DMS 273 (cell line): Measurements from ENCODE around the gene RAB3B.
"Not testable (repeated sequence)": the region's sequence is repeated elsewhere in the genome, so short reads cannot be mapped to it uniquely, and the experiment has no call there.

Experiments used
- DNase-seq: peaks from one replicate; lab custom pipeline; 2025; ENCODE audit not compliant: unreplicated experiment; lab: John Stamatoyannopoulos, UW

The RAB3B gene

GRCh38 chr1:51922040-51922439 lies 68.5 kb downstream of the RAB3B start:
- no peak for DNase-seq

DNA sequence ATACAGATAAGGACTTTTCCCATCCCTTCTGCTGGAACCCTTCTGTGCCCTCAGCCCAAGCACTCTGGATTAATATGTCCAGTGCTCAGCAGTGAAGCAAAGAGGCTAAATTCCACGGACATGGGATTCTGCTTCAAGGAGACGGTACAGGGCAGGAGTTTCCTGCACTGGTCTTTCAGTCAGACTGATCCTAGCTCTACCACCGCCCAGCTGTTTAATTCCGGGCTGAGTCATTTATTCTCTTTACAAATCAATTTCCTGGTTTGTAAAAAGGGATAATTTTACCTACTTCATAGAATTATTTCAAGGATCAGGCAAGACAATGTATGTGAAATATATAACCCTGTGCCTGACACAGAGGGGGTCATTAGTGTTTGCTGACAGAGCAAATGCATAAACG lies 70.4 kb downstream of the RAB3B start:
- no peak for DNase-seq

GRCh38 chr1:51919684-51920083 lies 70.8 kb downstream of the RAB3B start:
- DNase-seq, result no peak

DNA sequence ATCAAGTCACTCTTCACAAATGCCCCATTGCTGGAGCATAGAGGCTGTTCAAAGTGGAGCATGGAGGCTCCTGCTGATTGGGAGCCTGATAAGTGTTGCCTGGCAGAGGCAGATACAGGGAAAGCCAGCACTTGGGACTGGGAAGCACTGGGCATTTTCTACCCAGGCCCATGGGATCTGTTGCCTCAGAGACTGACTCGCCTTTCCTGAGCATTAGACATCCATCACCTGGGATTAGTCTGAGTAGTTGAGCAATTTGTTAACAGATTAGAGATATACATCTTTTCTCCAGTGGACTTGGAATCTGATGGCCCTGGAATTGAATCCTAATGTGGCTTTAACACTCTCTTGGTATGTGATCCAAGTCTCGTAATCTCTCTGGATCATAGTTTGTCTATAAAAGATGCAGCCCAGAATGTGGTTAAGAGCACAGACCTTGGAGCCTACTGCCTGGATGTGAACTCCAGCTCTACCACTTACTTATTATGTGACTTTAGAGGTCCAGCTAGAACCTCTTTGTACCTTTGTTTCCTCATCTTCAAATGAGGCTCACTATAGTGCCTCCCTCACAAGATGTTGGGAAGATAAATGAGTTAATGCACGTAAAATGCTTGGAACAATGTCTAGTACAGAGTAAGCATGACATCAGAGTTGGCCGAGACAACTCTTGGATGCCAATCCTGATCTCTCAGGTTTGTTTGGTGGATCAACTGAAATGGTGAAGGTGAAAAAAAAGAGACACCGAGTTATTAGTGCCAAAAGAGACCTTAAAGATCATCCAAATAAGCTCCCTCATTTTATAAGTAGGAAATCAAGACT lies 73.7 kb downstream of the RAB3B start:
- DNase-seq, result no peak

DNA sequence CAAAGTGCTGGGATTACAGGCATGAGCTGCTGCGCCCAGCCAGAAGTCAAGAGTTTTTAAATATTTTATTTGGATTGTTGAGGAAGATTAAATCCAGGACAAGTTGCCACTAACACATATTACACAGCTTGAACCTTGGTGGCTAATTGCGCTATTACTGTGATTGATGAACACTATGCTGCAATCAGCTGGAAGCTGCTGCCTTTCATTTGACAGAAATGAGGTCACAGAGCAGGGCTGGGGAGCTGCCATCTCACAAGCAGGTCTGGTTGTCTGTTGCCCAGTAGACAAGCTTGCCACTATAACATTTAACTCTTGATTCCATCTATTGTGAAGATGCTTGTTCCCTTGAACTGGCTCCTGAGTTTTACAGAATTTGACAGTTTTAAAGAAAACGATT lies 74.5 kb downstream of the RAB3B start:
- DNase-seq, result no peak

DNA sequence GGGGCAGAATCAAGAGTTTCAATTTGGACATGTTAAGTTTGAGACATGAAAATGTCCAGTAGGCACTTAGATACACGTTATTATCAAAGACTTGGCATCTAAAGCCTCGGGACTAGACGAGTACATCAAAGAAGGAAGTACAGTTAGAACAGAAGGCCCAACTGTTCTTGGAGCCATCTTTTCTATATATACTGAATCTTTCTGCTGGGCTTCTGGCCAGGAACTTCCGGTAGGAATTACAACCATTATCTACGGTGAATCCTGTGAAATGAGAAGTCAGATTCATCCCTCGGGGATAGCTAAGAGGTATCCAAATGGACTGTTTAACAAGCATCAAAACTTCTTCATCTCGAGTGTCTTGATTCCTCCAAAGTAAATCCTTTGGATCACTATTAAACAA lies 77.6 kb downstream of the RAB3B start:
- DNase-seq, result no peak

DNA sequence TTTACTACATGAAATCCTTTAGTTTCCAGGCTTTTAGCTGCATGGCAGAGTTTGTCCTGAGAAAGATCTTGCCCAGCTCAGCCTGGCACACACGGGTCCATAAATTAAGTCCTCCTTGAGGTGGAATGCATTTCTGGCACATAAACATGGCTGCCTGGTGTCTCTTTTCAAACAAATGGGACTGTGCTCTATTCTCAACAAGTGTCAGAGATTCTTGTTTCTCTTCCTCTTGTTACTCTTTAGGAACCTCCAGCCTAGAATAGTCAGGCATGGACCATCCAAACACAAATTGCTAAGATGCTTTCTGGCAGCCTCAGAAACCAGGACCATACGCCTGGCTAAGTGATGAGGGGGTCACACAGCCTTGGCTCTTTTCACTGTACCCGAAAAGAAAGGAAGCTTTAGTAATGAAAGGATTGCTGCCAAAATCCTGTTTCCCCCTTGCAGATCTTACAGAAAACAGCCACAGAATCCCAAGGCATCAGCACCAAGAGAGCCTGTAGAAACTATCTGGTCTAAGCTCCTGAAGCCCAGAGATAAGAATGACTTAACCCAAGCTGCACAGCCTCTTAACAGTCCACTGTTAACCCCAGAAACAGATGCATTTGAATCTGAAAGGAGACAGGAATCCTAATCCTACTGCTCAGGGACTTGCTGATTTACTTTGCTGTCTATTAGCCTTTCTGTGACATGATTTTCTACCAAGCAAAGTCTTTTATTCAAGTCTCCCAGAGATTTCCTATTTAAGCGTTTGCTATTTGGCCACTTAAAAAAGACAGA lies 80.1 kb downstream of the RAB3B start:
- DNase-seq, result no peak

DNA sequence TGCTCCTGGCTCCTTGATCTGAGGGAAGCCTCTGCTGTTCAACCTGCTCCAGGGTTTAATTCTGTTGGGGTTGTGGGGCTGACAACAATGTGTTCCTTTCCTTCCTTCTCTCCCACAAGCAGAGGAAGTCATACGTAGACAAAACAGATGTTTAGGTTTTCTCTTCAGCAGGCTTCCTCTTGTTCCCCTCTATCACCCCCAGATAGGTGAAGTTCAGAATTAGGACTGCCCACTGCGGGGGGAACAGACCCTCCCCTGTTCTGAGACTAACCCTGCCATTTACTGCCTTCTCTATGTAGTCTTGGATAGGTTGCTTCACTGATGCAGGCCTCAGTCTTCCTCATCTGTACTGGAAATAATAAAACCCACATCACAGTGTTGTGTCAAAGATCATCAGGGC lies 82.0 kb downstream of the RAB3B start:
- DNase-seq, result no peak

GRCh38 chr1:51907079-51907702 lies 83.3 kb downstream of the RAB3B start:
- DNase-seq, result peak; percentile 6

DNA sequence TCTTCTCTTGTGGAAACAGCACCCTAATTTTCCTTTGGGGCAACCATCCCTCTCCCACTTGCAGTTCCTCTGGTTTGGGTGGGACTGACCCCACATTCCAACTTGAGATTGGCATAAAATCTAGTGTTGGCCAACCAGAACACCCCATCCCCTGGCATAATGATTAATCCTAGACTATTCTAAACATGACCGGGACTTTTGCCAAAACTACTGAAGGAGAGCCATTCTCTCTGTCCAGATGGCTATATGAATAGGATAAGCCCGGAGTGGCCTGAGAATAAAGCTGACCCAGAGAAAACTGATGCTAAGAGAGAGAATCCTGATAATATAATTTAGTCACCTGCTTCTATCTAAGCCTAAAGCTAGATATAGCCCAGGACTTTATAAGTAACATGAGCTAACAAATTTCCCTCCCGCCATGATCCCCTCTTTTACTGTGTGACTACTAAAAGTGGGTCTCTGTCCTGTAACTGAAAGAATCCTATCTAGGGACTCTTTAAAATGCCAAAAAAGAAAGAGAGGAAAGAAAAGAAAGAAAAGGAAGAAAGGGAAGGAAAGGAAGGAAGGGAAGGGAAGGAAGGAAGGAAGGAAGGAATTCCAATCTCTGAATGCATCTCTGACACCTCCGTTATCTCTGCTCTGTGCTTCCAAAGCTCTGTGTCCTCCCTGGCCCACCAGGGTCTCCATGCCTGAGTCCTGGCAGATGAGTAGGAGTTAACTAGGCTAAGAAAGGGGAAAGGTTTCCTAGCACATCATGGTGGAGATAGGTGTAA lies 84.0 kb downstream of the RAB3B start:
- peak; percentile 46 for DNase-seq

DNA sequence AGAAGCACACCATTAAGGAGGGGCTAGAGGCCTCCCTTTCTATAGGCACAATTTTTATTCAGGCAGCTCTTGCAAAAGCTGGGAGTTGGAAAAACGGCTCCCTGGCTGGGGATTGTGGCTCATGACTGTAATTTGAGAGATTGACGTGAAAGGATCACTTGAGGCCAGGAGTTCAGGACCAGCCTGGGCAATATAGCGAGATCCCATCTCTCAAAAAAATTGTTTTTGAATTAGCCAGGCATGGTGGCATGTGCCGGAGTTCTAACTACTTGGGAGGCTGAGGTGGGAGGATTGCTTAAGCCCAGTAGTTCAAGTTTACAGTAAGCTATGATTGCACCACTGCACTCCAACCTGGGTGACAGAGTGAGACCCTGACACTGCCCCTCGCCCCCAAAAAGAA lies 88.0 kb downstream of the RAB3B start:
- DNase-seq, result no peak

- no peak for DNase-seq
Measured at GRCh38 chr1:51901151-51901550, 89.3 kb downstream of the RAB3B start.

DNA sequence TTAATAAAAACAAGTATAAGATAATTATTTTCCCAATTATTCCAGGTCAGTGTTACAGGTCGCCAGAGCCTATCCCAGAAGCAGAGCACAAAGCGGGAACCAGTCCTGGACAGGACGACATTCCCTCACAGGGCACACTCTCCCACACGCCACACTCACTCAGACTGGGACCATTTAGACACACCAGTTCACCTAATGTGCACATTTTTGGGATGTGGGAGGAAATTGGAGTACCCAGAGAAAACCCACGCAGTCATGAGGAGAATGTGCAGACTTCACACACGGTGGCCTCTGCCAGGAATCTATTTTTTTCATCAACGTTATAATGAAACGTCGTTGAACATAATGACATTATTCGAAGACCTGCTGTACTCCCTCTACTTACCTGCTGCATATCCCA lies 91.5 kb downstream of the RAB3B start:
- no peak for DNase-seq

DNA sequence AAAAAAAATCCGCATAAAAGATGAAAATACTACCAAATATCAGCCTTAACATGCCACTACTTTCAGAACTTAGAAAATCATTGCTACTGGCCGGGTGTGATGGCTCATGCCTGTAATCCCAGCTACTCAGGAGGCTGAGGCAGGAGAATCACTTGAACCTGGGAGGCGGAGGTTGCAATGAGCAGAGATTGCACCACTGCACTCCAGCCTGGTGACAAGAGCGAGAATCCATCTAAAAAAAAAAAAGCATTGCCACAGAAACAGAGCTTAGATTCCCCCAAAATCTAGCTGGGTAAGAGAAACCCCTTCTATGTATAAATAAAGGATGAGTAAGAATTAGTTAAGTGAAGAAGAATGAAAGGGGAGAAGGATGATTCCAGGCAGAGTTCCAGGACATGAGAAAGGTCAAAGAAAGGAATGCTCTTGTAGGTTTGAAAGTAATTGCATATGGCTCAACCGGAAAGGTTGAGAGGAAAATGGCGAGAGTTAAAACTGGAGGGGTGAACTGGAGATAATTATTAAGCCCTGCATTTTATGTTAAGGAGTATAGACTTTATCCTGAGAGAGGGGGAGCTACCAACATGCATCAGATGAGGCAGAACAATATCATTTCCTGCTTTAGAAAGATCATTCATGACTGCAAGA lies 92.3 kb downstream of the RAB3B start:
- no peak for DNase-seq

DNA sequence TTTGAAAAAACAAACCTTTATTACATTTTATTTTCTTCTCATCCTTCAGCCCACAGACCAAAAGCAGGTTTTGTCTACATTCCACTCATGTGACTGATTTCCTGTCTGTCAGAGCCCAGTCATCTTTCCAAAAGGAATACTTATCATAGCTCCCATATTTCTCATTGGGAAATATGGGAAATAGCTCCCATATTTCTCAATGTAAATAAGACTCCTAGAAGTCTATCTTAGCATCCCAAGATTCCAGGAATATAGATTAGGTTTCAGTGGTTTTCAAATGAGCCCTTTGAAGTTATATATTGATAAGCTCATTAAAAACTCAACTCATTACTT lies 92.8 kb downstream of the RAB3B start:
- DNase-seq, result no peak

GRCh38 chr1:51894748-51895147 lies 95.8 kb downstream of the RAB3B start:
- DNase-seq, result not testable (repeated sequence)

DNA sequence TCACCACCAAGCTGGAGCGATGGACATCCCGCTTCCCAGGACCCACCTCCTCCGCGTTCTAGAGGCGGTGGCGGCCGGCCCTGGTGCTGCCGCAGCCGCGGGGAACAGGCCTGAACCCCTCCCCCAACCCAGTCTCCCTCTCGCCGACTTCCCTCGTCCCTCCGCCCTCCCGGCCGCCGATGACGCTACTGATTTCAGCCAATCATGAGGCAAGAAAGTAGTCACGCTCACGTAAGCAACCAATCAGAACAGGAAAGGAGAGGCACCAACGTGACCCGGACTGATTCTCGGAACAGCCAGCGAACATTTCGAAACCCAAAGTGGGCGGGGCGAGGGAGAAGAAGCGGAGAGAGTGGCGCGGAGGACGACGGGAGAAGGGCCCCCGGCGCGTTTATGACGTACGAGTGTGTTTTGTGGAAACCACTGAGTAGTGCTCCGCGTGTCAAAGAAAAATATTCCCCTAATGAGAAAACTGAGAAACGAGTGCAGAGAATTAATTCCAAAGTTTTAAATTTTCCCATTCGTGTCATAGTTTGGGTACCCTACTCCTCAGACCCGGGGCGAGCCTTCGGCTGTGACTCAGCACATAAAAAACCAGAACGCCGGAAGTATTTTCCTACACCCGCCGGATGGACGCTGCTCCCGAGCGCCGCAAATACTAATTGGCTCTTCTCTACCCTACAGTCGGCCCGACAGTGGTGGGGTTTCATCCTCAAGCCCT lies 111.7 kb downstream of the RAB3B start, which contains the start of gene NRDC:
NRDC (minus strand) TSS at position 112 of the 721 bp plus-strand sequence. CDS start 112 bp downstream, outside the sequence.
- DNase-seq, result peak; percentile 100

DNA sequence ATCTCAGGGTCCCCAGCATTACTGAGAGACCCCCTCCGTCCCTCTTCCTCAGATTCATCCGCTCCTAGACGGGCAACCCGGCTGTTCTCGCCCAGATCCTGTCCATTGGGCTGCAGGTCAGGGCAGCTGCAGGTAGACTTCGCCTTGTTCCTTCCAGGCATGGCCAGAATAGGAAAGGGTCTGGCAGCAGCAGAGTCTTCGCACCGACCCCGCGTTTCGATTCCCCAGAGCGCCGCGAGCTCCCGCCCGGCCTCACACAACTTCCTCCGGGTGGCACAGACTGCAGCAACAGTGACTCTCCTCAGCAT lies 112.2 kb downstream of the RAB3B start:
- DNase-seq, result no peak

GRCh38 chr1:51877434-51878307 lies 112.8 kb downstream of the RAB3B start:
- peak; percentile 62 for DNase-seq
